ENCODE results near the gene NCOA1. TPM values are rescaled to one million over a fixed set of nuclear protein-coding genes. Genes with fewer than 3 reads are reported as not detected.

Gene NCOA1
- total and polyA plus RNA-seq, 2 of the 4 experiments (the other 2 are of a cell fraction), result 6.7 to 11.3 TPM

DNA sequence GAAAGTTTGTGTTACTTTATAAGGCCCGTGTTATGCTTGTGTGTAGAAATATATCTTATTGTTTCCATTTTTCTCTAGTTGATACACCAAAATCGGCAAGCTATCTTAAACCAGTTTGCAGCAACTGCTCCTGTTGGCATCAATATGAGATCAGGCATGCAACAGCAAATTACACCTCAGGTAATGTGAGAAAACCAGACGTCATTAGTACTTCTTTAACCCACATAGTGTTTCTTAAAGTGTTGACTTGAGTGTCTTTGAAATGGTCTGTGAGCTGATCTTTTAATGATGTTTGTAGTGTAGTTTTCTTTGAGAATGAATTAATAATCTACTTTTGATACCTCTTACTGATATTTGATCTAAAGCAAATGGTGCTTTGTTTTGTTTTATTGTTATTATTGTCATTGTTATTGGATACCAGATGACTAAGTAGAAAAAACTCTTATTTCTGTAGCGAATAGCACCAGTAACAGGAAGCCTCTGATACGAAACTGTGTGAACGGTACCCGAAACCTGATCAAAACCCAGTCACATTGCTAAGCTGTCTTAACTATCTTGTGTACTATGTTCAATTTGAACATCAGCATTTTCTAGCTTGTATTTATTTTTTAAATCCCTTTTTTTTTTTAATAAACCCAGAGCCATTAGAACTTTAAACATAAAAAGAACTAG is 248.4 kb downstream of the NCOA1 start:
- H4K8ac ChIP-seq (ENCODE audit: low read depth in 2 of 2, low read length in 2 of 2), result no peak overlapping the region
- no TSS peak for BruUV-seq (replicated peaks)
- H2AFZ ChIP-seq (replicated peaks; ENCODE audit: low read length, poor library complexity), result no peak overlapping the region
- H4K20me1 ChIP-seq (ENCODE audit: insufficient read depth, low read length), result no peaks in the 10 kb centered on the region
- no peaks in the 10 kb centered on the region for H3K79me1 ChIP-seq (ENCODE audit: low read depth in 1 of 2, low read length in 2 of 2)
- no peak overlapping the region for H3K18ac ChIP-seq (ENCODE audit: low read depth, low read length)
- H2AK5ac ChIP-seq (ENCODE audit: low read depth, low read length), result no peak overlapping the region
- H3K9ac ChIP-seq (ENCODE audit: low read depth, low read length), result no peak overlapping the region
- no peak for ATAC-seq (ENCODE audit: low read depth)
- no peak overlapping the region for H2BK15ac ChIP-seq (ENCODE audit: low read depth, low read length)
- no peak overlapping the region for H2BK120ac ChIP-seq (ENCODE audit: low read depth, low read length)
- H3K56ac ChIP-seq (ENCODE audit: extremely low read depth, insufficient read depth, low read length), result no peak overlapping the region
- no peak overlapping the region for H4K5ac ChIP-seq (ENCODE audit: low read depth, low read length)
- H2AK9ac ChIP-seq (replicated peaks; ENCODE audit: low read depth, low read length, poor library complexity), result no peak overlapping the region
- CTCF ChIA-PET, result interaction anchor here (0.5 to 0.6 kb wide), 3 partner anchors 9 to 94 kb away, joined by 3 to 5 read pairs (median 4); no protein-coding TSS in a partner anchor
- no peak overlapping the region for H2BK20ac ChIP-seq (ENCODE audit: low read depth, low read length)
- no peak overlapping the region for H3K23ac ChIP-seq (ENCODE audit: low read depth, low read length)
- H3K27me3 ChIP-seq (ENCODE audit: control insufficient read depth, insufficient read depth, low read length), result no peaks in the 10 kb centered on the region
- WGBS, 2 experiments (ENCODE audit: extremely low coverage in 2 of 2, insufficient read length in 1 of 2), result no CpG with 5 or more reads among the region's 7 CpGs
- no peak overlapping the region for H4K91ac ChIP-seq (ENCODE audit: insufficient read depth, low read depth, low read length)
- no peak for DNase-seq
- no peak overlapping the region for H3K14ac ChIP-seq (replicated peaks; ENCODE audit: low read depth, low read length)
- H3K4me1 ChIP-seq (ENCODE audit: control insufficient read depth, insufficient read depth, low read length), result peaks cover 2% of the 10 kb centered on the region
- H3K36me3 ChIP-seq (ENCODE audit: control insufficient read depth, insufficient read depth, low read length), result peaks cover 6% of the 10 kb centered on the region
- no peaks in the 10 kb centered on the region for H3K9me3 ChIP-seq (ENCODE audit: control insufficient read depth, insufficient read depth, low read length)
- H2BK5ac ChIP-seq (ENCODE audit: low read depth, low read length, poor library complexity, severe bottlenecking), result no peak overlapping the region
- in situ Hi-C loops (cut with MboI; ENCODE audit: low sequenced_read_pairs) (no loop called here), dilution Hi-C loops (cut with HindIII; ENCODE audit: low sequenced_read_pairs, unreplicated experiment) (no loop called here), intact Hi-C loops (cut with micrococcal nuclease) (no loop called here)
- no peak for TF ChIP-seq MAZ (IDR thresholded peaks at IDR 0.05; ENCODE audit: borderline replicate concordance, low read depth, low read length)
- TF ChIP-seq SMC3 (IDR thresholded peaks at IDR 0.05; ENCODE audit: low read depth, low read length), result no peak
- no peak for TF ChIP-seq NFE2L2 (IDR thresholded peaks at IDR 0.05; ENCODE audit: low read depth, low read length)
- no peak for TF ChIP-seq BHLHE40 (IDR thresholded peaks at IDR 0.05; ENCODE audit: low read depth, low read length)
- peaks cover 6% of the 10 kb centered on the region for H3K9me1 ChIP-seq (ENCODE audit: insufficient read depth, low read length)
- no peak overlapping the region for H3K4me3 ChIP-seq (ENCODE audit: insufficient read depth, low read depth, low read length)
- no peak overlapping the region for H3K4me2 ChIP-seq (ENCODE audit: low read depth, low read length)
- POLR2A ChIA-PET (ENCODE audit: unreplicated experiment), result no interaction called here
- H3K27ac ChIP-seq (ENCODE audit: insufficient read depth, low read length), result no peak overlapping the region
- no peak overlapping the region for H3K4ac ChIP-seq (ENCODE audit: low read depth, low read length)

Data from IMR-90 (cell line).